WTC11 (cell line): ENCODE measurements around the gene OR2D2. TPM values are rescaled to one million over a fixed set of nuclear protein-coding genes. Genes with fewer than 3 reads are reported as not detected.

Source experiments
- ATAC-seq: fragments of 200-7000 bp; cut with Tn5 transposase; 2 replicates; pipeline ENCODE4 v1.10.0; 2021; ENCODE audit warnings: mild to moderate bottlenecking, moderate library complexity
- CTCF ChIA-PET: fragments of 300-600 bp; sonication (Branson Sonifier 250); formaldehyde crosslinking; loops from one replicate; lab custom pipeline; 2021; ENCODE audit warnings: antibody characterized with exemption; lab: Charles Lee
- POLR2A ChIA-PET: fragments of 350-600 bp; sonication (Branson Sonifier 250); formaldehyde crosslinking; loops from one replicate; lab custom pipeline; 2021; ENCODE audit warnings: antibody characterized with exemption; lab: Charles Lee
- DNase-seq: peaks from one replicate; pipeline ENCODE4 v3.0.0; 2021; ENCODE audit warnings: low spot score
- H3K27ac Mint-ChIP-seq: 2 replicates; pipeline ENCODE4 v1.8.0; 2021; ENCODE audit warnings: mixed read lengths
- H3K27me3 Mint-ChIP-seq: 2 replicates; pipeline ENCODE4 v1.8.0; 2021; ENCODE audit warnings: low read depth, mild to moderate bottlenecking, moderate library complexity, mixed read lengths
- H3K36me3 Mint-ChIP-seq: 2 replicates; pipeline ENCODE4 v1.8.0; 2021; ENCODE audit warnings: mixed read lengths
- H3K4me1 Mint-ChIP-seq: 2 replicates; pipeline ENCODE4 v1.8.0; 2022; ENCODE audit warnings: mixed read lengths
- H3K4me3 Mint-ChIP-seq: 2 replicates; pipeline ENCODE4 v1.8.0; 2021; ENCODE audit warnings: mild to moderate bottlenecking, moderate library complexity, mixed read lengths
- H3K9me3 Mint-ChIP-seq: 2 replicates; pipeline ENCODE4 v1.8.0; 2021; ENCODE audit warnings: mixed read lengths
- AR ChIP-seq: fragments of 250-450 bp; sonication (Bioruptor Pico); IDR thresholded peaks from 2 replicates; pipeline ENCODE4 v1.9.0; 2021; ENCODE audit warnings: mild to moderate bottlenecking
- ATF6 ChIP-seq: sonication (generic); formaldehyde crosslinking; IDR thresholded peaks from 2 replicates; pipeline ENCODE4 v1.8.1; 2023; ENCODE audit warnings: mild to moderate bottlenecking, missing genetic modification reagents
- CBFB ChIP-seq: sonication (generic); formaldehyde crosslinking; IDR thresholded peaks from 2 replicates; pipeline ENCODE4 v1.8.1; 2022; ENCODE audit warnings: mild to moderate bottlenecking, low read depth, missing genetic modification reagents
- CTCF ChIP-seq: fragments of 200-600 bp; IDR thresholded peaks from 2 replicates; pipeline ENCODE4 v1.8.0; 2022; ENCODE audit warnings: antibody characterized with exemption
- E2F5 ChIP-seq: sonication (generic); formaldehyde crosslinking; IDR thresholded peaks from 2 replicates; pipeline ENCODE4 v1.8.1; 2022; ENCODE audit warnings: mild to moderate bottlenecking, moderate library complexity, missing genetic modification reagents
- ETV6 ChIP-seq: sonication (generic); formaldehyde crosslinking; IDR thresholded peaks from 2 replicates; pipeline ENCODE4 v1.8.1; 2022; ENCODE audit warnings: mild to moderate bottlenecking, missing genetic modification reagents
- FOXK1 ChIP-seq: sonication (generic); formaldehyde crosslinking; IDR thresholded peaks from 2 replicates; pipeline ENCODE4 v1.8.0; 2022; ENCODE audit warnings: mild to moderate bottlenecking, moderate library complexity, missing genetic modification reagents
- FOXP4 ChIP-seq: sonication (generic); formaldehyde crosslinking; IDR thresholded peaks from 2 replicates; pipeline ENCODE4 v1.8.0; 2022; ENCODE audit warnings: mild to moderate bottlenecking, missing genetic modification reagents
- MXD4 ChIP-seq: fragments of 250-450 bp; sonication (Bioruptor Pico); IDR thresholded peaks from 2 replicates; pipeline ENCODE4 v1.8.0; 2021; ENCODE audit warnings: mild to moderate bottlenecking, moderate library complexity, borderline replicate concordance
- PRRX2 ChIP-seq: fragments of 250-450 bp; sonication (Bioruptor Pico); IDR thresholded peaks from 2 replicates; pipeline ENCODE4 v1.8.0; 2021; ENCODE audit warnings: mild to moderate bottlenecking
- SMAD3 ChIP-seq: sonication (generic); formaldehyde crosslinking; IDR thresholded peaks from 2 replicates; pipeline ENCODE4 v1.8.0; 2022; ENCODE audit warnings: missing genetic modification reagents, mild to moderate bottlenecking, borderline replicate concordance
- ZBTB21 ChIP-seq: sonication (generic); formaldehyde crosslinking; IDR thresholded peaks from 2 replicates; pipeline ENCODE4 v1.8.1; 2023; ENCODE audit warnings: mild to moderate bottlenecking, missing genetic modification reagents, borderline replicate concordance
- ZNF219 ChIP-seq: sonication (generic); formaldehyde crosslinking; IDR thresholded peaks from 2 replicates; pipeline ENCODE4 v1.8.0; 2023; ENCODE audit warnings: missing genetic modification reagents, mild to moderate bottlenecking, borderline replicate concordance
- ZNF281 ChIP-seq: sonication (generic); formaldehyde crosslinking; IDR thresholded peaks from 2 replicates; pipeline ENCODE4 v1.8.0; 2023; ENCODE audit warnings: mild to moderate bottlenecking, missing genetic modification reagents
- total RNA-seq: library from RNA; stranded (reverse); gene quantifications from 3 replicates; pipeline ENCODE4 v1.2.3, GENCODE V29; 2021
- TF ChIP-seq, protein P1 (sequence below): sonication (generic); formaldehyde crosslinking; IDR thresholded peaks from 2 replicates; pipeline ENCODE4 v1.8.1; 2023; ENCODE audit warnings: mild to moderate bottlenecking, missing genetic modification reagents, moderate library complexity

Gene OR2D2
- total RNA-seq, 1 experiment from 2014 or later, result 0.26 TPM

DNA sequence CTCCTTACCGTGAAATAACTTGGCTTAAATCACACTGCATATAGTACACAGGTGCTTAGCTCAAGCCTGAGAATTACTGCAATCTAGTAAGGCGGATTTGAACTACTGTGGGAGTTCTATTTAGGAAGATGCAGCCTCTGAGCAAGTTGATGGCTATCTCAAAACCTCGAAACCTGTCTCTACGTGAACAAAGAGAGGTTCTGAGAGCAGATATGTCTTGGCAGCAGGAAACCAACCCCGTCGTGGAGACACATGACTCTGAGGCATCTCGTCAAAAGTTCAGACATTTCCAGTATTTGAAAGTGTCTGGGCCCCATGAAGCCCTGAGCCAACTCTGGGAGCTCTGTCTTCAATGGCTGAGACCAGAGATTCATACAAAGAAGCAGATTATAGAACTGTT is 39.8 kb upstream of the OR2D2 start:
- H3K27ac Mint-ChIP-seq, result no peak overlapping the region
- H3K36me3 Mint-ChIP-seq, result peaks cover 43% of the 10 kb centered on the region
- ChIA-PET POLR2A (no interaction called here), CTCF (no interaction called here)
- TF ChIP-seq SMAD3 (CRISPR knock-in tag) (no peak), ETV6 (CRISPR knock-in tag) (no peak), CTCF (no peak), PRRX2 (CRISPR knock-in tag) (no peak), FOXK1 (CRISPR knock-in tag) (no peak), ATF6 (no peak), ZBTB21 (CRISPR knock-in tag) (no peak), FOXP4 (CRISPR knock-in tag) (no peak), E2F5 (no peak), ZNF219 (no peak), CBFB (no peak), ZNF281 (CRISPR knock-in tag) (no peak), MXD4 (CRISPR knock-in tag) (no peak), AR (CRISPR knock-in tag) (no peak)
- TF ChIP-seq, protein P1, sequence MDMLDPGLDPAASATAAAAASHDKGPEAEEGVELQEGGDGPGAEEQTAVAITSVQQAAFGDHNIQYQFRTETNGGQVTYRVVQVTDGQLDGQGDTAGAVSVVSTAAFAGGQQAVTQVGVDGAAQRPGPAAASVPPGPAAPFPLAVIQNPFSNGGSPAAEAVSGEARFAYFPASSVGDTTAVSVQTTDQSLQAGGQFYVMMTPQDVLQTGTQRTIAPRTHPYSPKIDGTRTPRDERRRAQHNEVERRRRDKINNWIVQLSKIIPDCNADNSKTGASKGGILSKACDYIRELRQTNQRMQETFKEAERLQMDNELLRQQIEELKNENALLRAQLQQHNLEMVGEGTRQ (CRISPR knock-in tag), result no peak
- no peak for ATAC-seq
- DNase-seq, result no peak
- H3K9me3 Mint-ChIP-seq, result no peaks in the 10 kb centered on the region
- no peak overlapping the region for H3K4me3 Mint-ChIP-seq
- H3K27me3 Mint-ChIP-seq, result no peaks in the 10 kb centered on the region
- peaks cover 29% of the 10 kb centered on the region for H3K4me1 Mint-ChIP-seq
